ENCODE data around the gene PDLIM4.

- TF ChIP-seq POLR2A (IDR thresholded peaks at IDR 0.05) = no peak
- TF ChIP-seq, protein P1, sequence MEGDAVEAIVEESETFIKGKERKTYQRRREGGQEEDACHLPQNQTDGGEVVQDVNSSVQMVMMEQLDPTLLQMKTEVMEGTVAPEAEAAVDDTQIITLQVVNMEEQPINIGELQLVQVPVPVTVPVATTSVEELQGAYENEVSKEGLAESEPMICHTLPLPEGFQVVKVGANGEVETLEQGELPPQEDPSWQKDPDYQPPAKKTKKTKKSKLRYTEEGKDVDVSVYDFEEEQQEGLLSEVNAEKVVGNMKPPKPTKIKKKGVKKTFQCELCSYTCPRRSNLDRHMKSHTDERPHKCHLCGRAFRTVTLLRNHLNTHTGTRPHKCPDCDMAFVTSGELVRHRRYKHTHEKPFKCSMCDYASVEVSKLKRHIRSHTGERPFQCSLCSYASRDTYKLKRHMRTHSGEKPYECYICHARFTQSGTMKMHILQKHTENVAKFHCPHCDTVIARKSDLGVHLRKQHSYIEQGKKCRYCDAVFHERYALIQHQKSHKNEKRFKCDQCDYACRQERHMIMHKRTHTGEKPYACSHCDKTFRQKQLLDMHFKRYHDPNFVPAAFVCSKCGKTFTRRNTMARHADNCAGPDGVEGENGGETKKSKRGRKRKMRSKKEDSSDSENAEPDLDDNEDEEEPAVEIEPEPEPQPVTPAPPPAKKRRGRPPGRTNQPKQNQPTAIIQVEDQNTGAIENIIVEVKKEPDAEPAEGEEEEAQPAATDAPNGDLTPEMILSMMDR (IDR thresholded peaks at IDR 0.05) = no peak
These were observed 8.0 kb downstream of the PDLIM4 start for GRCh38 chr5:132265336-132266030.
